IMR-90 (cell line): ENCODE measurements around the gene ADM. TPM values are rescaled to one million over a fixed set of nuclear protein-coding genes. Genes with fewer than 3 reads are reported as not detected.

Source experiments
- ATAC-seq: fragments of 200-7000 bp; cut with Tn5 transposase; 2 replicates; pipeline ENCODE4 v1.9.1; 2020; ENCODE audit warnings: low read depth, mild to moderate bottlenecking, moderate library complexity
- BruUV-seq: library from RNA; stranded (reverse); fragments of 400-500 nt; replicated peaks from 2 replicates; lab custom pipeline; 2021; lab: Mats Ljungman, UMichigan
- CTCF ChIA-PET: fragments of 300-600 bp; formaldehyde crosslinking; extraction: SDS; loops from one replicate; lab custom pipeline; 2021; ENCODE audit warnings: antibody characterized with exemption; lab: Yijun Ruan, JAX
- POLR2A ChIA-PET: fragments of 300-600 bp; sonication (Branson Sonifier 250); formaldehyde crosslinking; loops from one replicate; lab custom pipeline; 2022; ENCODE audit warnings: antibody characterized with exemption; ENCODE audit not compliant: unreplicated experiment; lab: Charles Lee
- DNase-seq: peaks from one replicate; pipeline ENCODE4 v3.0.0; 2013
- H2AFZ ChIP-seq: replicated peaks from 2 replicates; pipeline ENCODE3; 2013; ENCODE audit warnings: low read length, mild to moderate bottlenecking; ENCODE audit not compliant: poor library complexity
- H2AK5ac ChIP-seq: 2 replicates; pipeline ENCODE4 v1.6.1; 2013; ENCODE audit warnings: low read depth, low read length, inconsistent platforms
- H2AK9ac ChIP-seq: replicated peaks from 2 replicates; pipeline ENCODE3; 2013; ENCODE audit warnings: mild to moderate bottlenecking, low read depth, low read length, moderate library complexity; ENCODE audit not compliant: poor library complexity
- H2BK120ac ChIP-seq: 2 replicates; pipeline ENCODE4 v1.6.1; 2013; ENCODE audit warnings: low read depth, low read length, inconsistent platforms
- H2BK15ac ChIP-seq: 3 replicates; pipeline ENCODE4 v1.6.1; 2013; ENCODE audit warnings: low read depth, low read length, inconsistent platforms
- H2BK20ac ChIP-seq: 2 replicates; pipeline ENCODE4 v1.6.1; 2013; ENCODE audit warnings: low read depth, mild to moderate bottlenecking, inconsistent platforms, low read length, moderate library complexity
- H2BK5ac ChIP-seq: 2 replicates; pipeline ENCODE4 v1.6.1; 2013; ENCODE audit warnings: mild to moderate bottlenecking, low read depth, low read length, inconsistent platforms; ENCODE audit not compliant: poor library complexity, severe bottlenecking
- H3K14ac ChIP-seq: replicated peaks from 2 replicates; pipeline ENCODE4 v1.6.1; 2013; ENCODE audit warnings: low read depth, low read length, inconsistent platforms
- H3K18ac ChIP-seq: 2 replicates; pipeline ENCODE4 v1.6.1; 2013; ENCODE audit warnings: low read depth, low read length, control low read depth
- H3K23ac ChIP-seq: 2 replicates; pipeline ENCODE4 v1.6.1; 2013; ENCODE audit warnings: low read depth, low read length, inconsistent platforms
- H3K27ac ChIP-seq: 2 replicates; pipeline ENCODE4 v1.5.1; 2013; ENCODE audit warnings: mild to moderate bottlenecking, control low read depth, low read length; ENCODE audit not compliant: insufficient read depth
- H3K27me3 ChIP-seq: 2 replicates; pipeline ENCODE4 v1.6.1; 2013; ENCODE audit warnings: low read length; ENCODE audit not compliant: control insufficient read depth, insufficient read depth
- H3K36me3 ChIP-seq: 2 replicates; pipeline ENCODE4 v1.6.1; 2013; ENCODE audit warnings: low read length, mixed read lengths; ENCODE audit not compliant: control insufficient read depth, insufficient read depth
- H3K4ac ChIP-seq: 2 replicates; pipeline ENCODE4 v1.6.1; 2013; ENCODE audit warnings: low read depth, low read length, inconsistent platforms
- H3K4me1 ChIP-seq: 2 replicates; pipeline ENCODE4 v1.6.1; 2013; ENCODE audit warnings: low read length, mixed read lengths; ENCODE audit not compliant: control insufficient read depth, insufficient read depth
- H3K4me2 ChIP-seq: 2 replicates; pipeline ENCODE4 v1.6.1; 2013; ENCODE audit warnings: low read depth, mild to moderate bottlenecking, control low read depth, low read length, moderate library complexity
- H3K4me3 ChIP-seq: 2 replicates; pipeline ENCODE4 v1.5.1; 2013; ENCODE audit warnings: low read depth, mild to moderate bottlenecking, control low read depth, low read length, moderate library complexity; ENCODE audit not compliant: insufficient read depth
- H3K56ac ChIP-seq: 2 replicates; pipeline ENCODE4 v1.6.1; 2013; ENCODE audit warnings: low read length, inconsistent platforms; ENCODE audit not compliant: insufficient read depth; ENCODE audit errors: extremely low read depth
- H3K79me1 ChIP-seq, 2 experiments: 2 replicates each; pipeline ENCODE4 v1.6.1; 2013; ENCODE audit warnings: low read length in 2 of 2, inconsistent platforms in 1 of 2, low read depth in 1 of 2
- H3K9ac ChIP-seq: 2 replicates; pipeline ENCODE4 v1.6.1; 2013; ENCODE audit warnings: low read depth, low read length, control low read depth
- H3K9me1 ChIP-seq: 2 replicates; pipeline ENCODE4 v1.6.1; 2013; ENCODE audit warnings: low read length, inconsistent platforms; ENCODE audit not compliant: insufficient read depth
- H3K9me3 ChIP-seq: 2 replicates; pipeline ENCODE4 v1.6.1; 2013; ENCODE audit warnings: low read length; ENCODE audit not compliant: control insufficient read depth, insufficient read depth
- H4K20me1 ChIP-seq: 2 replicates; pipeline ENCODE4 v1.6.1; 2013; ENCODE audit warnings: low read length, inconsistent platforms; ENCODE audit not compliant: insufficient read depth
- H4K5ac ChIP-seq: 2 replicates; pipeline ENCODE4 v1.6.1; 2013; ENCODE audit warnings: mild to moderate bottlenecking, low read depth, low read length, control low read depth
- H4K8ac ChIP-seq, 2 experiments: 2 replicates each; pipeline ENCODE4 v1.6.1; 2013; ENCODE audit warnings: low read depth in 2 of 2, low read length in 2 of 2, control low read depth in 1 of 2, inconsistent platforms in 1 of 2
- H4K91ac ChIP-seq: 2 replicates; pipeline ENCODE4 v1.6.1; 2013; ENCODE audit warnings: low read depth, low read length, inconsistent platforms; ENCODE audit not compliant: insufficient read depth
- CEBPB ChIP-seq: IDR thresholded peaks from 2 replicates; pipeline ENCODE4 v1.6.1; 2012; ENCODE audit warnings: low read depth, low read length, improper control_type of control experiment
- CHD1 ChIP-seq: IDR thresholded peaks from 2 replicates; pipeline ENCODE4 v1.6.1; 2012; ENCODE audit warnings: low read depth, low read length, improper control_type of control experiment
- FOS ChIP-seq: fragments of 150-350 bp; IDR thresholded peaks from 2 replicates; pipeline ENCODE4 v1.6.1; 2016; ENCODE audit warnings: low read depth, low read length
- MXI1 ChIP-seq: IDR thresholded peaks from 2 replicates; pipeline ENCODE4 v1.6.1; 2012; ENCODE audit warnings: low read depth, mild to moderate bottlenecking, low read length, moderate library complexity, borderline replicate concordance
- RAD21 ChIP-seq: IDR thresholded peaks from 2 replicates; pipeline ENCODE4 v1.6.1; 2012; ENCODE audit warnings: low read length, improper control_type of control experiment
- RCOR1 ChIP-seq: IDR thresholded peaks from 2 replicates; pipeline ENCODE4 v1.6.1; 2012; ENCODE audit warnings: mild to moderate bottlenecking, low read length, improper control_type of control experiment; ENCODE audit not compliant: insufficient replicate concordance
- dilution Hi-C: fragments of 300-500 bp; cut with HindIII; formaldehyde crosslinking; loops from one replicate; pipeline ENCODE4 v1.14.3; 2018; ENCODE audit warnings: low sequenced_read_pairs; ENCODE audit not compliant: unreplicated experiment
- in situ Hi-C: fragments of 300-500 bp; cut with MboI; formaldehyde crosslinking; loops from 3 replicates; pipeline ENCODE4 v1.14.3; 2019; ENCODE audit warnings: low sequenced_read_pairs, inconsistent platforms, mixed read lengths
- intact Hi-C: fragments of 100-400 bp; cut with micrococcal nuclease; formaldehyde crosslinking; loops from 2 replicates; pipeline ENCODE4 v1.10.0; 2022
- polyA plus RNA-seq, 3 experiments: library from polyadenylated mRNA; depleted of rRNA; stranded (reverse); fragments of >200 nt; gene quantifications; 2 replicates each; pipeline ENCODE4 v1.2.3, GENCODE V29; 2012; ENCODE audit warnings: low replicate concordance in 1 of 3
- total RNA-seq: library from RNA; depleted of rRNA; stranded (reverse); fragments of >200 nt; gene quantifications from 2 replicates; pipeline ENCODE4 v1.2.3, GENCODE V29; 2012
- TF ChIP-seq, protein P1 (sequence below): conservative IDR thresholded peaks from 2 replicates; pipeline ENCODE4 v1.5.1; 2012; ENCODE audit warnings: mild to moderate bottlenecking, low read depth, low read length, improper control_type of control experiment

The ADM gene
- total and polyA plus RNA-seq, 2 of the 4 experiments (the other 2 are of a cell fraction): 357 to 559 TPM

DNA sequence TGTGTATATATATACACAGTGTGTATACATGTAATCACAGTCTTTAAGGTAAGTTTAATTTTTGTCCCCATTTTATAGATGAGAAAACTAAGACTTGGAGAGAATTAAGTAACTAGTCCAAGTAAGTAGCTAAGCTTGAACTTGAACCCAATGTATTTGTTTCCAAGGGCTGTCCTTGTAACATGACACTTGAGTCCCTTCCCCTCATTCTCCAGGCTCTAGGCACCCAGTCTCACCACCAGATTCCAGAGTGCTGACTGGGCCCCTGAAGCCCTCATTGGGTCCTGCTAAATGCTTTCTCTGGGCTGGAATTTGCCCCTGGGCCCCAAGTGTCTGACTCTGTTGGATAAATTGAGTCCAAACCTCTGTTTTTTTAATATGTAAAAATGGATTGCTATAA is 45.5 kb downstream of the ADM start:
- intact Hi-C loops: loop anchor here (2.0 kb wide), 1 partner anchor 140 kb away; no protein-coding TSS in a partner anchor
- H3K14ac ChIP-seq: no peak overlapping the region
- 0 out of 3 replicates have a peak overlapping the region, but pooled peaks have one; percentile 35 for H2BK15ac ChIP-seq
- ATAC-seq (peak; percentile 63), DNase-seq (peak; percentile 86)
- no peaks in the 10 kb centered on the region for H4K20me1 ChIP-seq
- no peaks in the 10 kb centered on the region for H3K27me3 ChIP-seq
- peak overlapping the region; percentile 94 for H2BK20ac ChIP-seq
- H2AK5ac ChIP-seq: no peak overlapping the region
- BruUV-seq: no TSS peak
- H3K36me3 ChIP-seq: no peaks in the 10 kb centered on the region
- H3K27ac ChIP-seq: no peak overlapping the region
- H3K9me3 ChIP-seq: no peaks in the 10 kb centered on the region
- H3K79me1 ChIP-seq: no peaks in the 10 kb centered on the region
- H2AFZ ChIP-seq: no peak overlapping the region
- TF ChIP-seq MXI1 (no peak), FOS (no peak), CHD1 (no peak), CEBPB (no peak), RAD21 (no peak), RCOR1 (peak; percentile 59)
- TF ChIP-seq, protein P1, sequence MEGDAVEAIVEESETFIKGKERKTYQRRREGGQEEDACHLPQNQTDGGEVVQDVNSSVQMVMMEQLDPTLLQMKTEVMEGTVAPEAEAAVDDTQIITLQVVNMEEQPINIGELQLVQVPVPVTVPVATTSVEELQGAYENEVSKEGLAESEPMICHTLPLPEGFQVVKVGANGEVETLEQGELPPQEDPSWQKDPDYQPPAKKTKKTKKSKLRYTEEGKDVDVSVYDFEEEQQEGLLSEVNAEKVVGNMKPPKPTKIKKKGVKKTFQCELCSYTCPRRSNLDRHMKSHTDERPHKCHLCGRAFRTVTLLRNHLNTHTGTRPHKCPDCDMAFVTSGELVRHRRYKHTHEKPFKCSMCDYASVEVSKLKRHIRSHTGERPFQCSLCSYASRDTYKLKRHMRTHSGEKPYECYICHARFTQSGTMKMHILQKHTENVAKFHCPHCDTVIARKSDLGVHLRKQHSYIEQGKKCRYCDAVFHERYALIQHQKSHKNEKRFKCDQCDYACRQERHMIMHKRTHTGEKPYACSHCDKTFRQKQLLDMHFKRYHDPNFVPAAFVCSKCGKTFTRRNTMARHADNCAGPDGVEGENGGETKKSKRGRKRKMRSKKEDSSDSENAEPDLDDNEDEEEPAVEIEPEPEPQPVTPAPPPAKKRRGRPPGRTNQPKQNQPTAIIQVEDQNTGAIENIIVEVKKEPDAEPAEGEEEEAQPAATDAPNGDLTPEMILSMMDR: no peak
- no peak overlapping the region for H3K56ac ChIP-seq
- H3K4me3 ChIP-seq: no peak overlapping the region
- dilution Hi-C loops: no loop called here
- H3K4ac ChIP-seq: peak overlapping the region; percentile 47; the same call in 1 of the 2 replicates
- H3K23ac ChIP-seq: no peak overlapping the region
- no peak overlapping the region for H2AK9ac ChIP-seq
- peaks cover 8% of the 10 kb centered on the region for H3K9me1 ChIP-seq
- peak overlapping the region; percentile 97; the same call in 1 of the 2 replicates for H3K18ac ChIP-seq
- no peak overlapping the region; the same call in 1 of the 2 replicates for H4K5ac ChIP-seq
- peak overlapping the region; percentile 52 to 75; a peak in 2 of 4 replicates for H4K8ac ChIP-seq
- in situ Hi-C loops: no loop called here
- ChIA-PET CTCF (interaction anchor here (1.2 to 2.2 kb wide), 2 partner anchors 16 to 25 kb away, joined by 3 to 7 read pairs; no protein-coding TSS in a partner anchor), POLR2A (interaction anchor here (0.5 kb wide), 1 partner anchor 298 kb away, joined by 3 read pairs; no protein-coding TSS in a partner anchor)
- H2BK120ac ChIP-seq: peak overlapping the region; percentile 75
- peak overlapping the region; percentile 61 for H2BK5ac ChIP-seq
- no peak overlapping the region; the same call in 1 of the 2 replicates for H4K91ac ChIP-seq
- peaks cover 23% of the 10 kb centered on the region for H3K4me1 ChIP-seq
- peak overlapping the region; percentile 61; the same call in 1 of the 2 replicates for H3K4me2 ChIP-seq
- no peak overlapping the region for H3K9ac ChIP-seq
